ENCODE measurements around the gene DYNC2H1.
"Not testable (repeated sequence)": the region's sequence is repeated elsewhere in the genome, so short reads cannot be mapped to it uniquely, and the experiment has no call there.

Gene DYNC2H1

GRCh38 chr11:103125462-103125861, 16.2 kb downstream of the DYNC2H1 start:
- no peak for DNase-seq

GRCh38 chr11:103141986-103142385, 32.8 kb downstream of the DYNC2H1 start:
- DNase-seq, result not testable (repeated sequence)

GRCh38 chr11:103147627-103148026, 38.4 kb downstream of the DYNC2H1 start:
- DNase-seq, result no peak

DNA sequence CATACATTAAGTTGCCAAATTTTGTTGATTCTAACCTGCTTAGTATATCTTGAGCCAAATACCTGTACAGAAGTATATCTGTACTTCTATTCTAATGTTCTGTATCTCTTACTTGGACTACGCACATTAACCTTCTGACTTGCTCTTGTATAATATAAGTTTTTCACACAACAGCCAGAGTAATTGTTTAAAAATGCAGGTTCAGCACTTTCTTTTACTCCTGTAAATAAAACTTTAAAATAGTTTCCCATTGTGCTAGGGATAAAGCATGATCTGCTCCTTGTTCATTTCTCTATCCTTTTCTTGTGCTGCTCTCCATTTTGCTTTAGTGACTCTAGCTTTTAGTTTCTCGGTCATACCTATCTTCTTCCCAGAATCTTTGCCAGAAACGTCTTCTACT, 48.3 kb downstream of the DYNC2H1 start:
- DNase-seq, result no peak

DNA sequence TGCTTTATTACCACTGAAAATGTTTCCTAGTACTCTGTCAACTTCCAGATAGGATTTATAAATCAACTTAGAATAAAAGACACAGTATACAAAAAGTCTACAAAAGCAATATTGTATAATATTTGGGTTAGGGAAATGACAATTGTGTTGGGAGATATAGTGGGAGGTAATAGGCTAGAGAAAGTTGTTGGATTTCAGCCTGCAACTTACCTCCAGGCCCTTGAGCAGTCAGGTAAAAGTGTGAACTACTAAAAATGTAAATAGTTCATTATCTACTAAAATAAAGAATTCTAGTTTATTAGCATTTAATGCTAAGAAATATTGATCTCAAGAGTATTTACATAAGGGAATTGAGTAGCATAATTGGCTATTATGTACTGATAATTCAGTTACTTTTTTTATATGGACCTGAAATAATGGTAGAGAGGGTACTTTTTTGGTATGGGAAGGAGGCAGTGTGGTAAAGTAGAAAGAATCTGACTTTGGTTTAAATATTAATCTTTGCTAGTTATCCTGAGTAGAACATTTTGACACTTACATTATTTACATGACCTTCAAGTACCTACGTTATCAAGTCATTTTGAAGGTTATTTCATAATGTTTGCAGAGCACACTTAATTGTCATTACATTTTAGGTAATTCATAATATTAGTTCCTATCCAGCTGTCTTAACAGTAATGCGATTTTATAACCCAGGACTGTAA, 55.0 kb downstream of the DYNC2H1 start:
- DNase-seq, result no peak

DNA sequence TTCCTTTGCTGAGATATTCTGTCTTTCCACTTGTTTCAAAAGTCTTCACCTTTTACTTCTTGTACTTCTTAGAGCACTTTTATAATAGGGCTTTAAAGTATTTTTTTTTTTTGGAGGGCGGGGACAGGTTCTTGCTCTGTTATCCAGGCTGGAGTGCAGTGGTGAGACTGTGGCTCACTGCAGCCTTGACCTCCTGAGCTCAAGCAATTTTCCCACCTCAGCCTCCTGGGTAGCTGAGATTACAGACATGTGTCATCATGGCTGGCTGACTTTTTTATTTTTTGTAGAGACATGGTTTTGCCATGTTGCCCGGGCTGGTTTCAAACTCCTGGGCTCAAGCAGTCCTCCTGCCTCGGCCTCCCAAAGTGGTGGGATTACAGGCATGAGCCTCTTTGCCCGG, 57.9 kb downstream of the DYNC2H1 start:
- no peak for DNase-seq

DNA sequence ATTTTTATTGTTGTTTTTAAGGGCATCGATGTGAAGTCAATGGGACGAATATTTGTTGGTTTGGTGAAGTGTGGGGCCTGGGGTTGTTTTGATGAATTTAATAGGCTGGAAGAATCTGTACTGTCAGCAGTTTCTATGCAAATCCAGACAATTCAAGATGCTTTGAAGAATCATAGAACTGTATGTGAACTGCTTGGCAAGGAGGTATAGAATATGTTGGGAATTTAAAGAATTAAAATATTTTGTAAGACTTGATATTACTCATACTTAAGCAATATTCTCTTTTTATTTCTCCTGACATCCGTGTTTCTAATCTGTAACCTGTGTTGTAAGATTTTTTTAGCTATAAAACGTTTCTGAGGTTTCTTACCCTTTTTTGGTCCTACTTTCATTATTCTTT, 61.6 kb downstream of the DYNC2H1 start:
- peak; percentile 41 for DNase-seq

GRCh38 chr11:103175461-103176129, 66.4 kb downstream of the DYNC2H1 start:
- DNase-seq, result no peak

DNA sequence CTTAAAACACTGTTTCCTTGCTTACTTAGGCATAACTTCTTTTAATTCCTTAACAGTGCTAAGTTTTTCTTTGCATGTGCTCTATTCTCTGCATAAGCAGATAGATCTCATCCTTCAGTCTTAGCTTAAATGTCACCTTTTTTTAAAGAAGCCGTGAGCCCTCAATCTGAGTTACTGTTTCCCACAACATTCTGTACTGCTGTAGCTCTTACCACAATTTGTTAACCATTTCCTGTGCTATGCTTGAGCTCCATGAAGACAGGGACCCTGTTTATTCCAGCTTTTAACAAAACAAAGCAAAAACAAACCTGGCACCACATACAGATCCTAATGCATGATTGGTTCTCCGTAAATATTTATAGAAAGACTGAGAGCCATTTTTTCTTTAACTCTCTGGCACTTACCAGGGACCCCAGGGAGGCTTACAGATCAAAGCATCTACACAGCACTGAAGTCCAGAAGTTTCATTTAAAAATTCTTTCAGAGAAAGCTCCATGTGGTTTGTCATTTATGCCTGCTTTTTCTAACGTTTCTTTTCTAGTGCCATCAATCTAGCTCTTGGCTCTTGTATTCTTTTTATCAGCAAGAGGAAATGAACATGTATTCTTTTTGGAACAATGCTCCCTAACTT, 74.9 kb downstream of the DYNC2H1 start:
- no peak for DNase-seq

GRCh38 chr11:103202048-103202651, 92.9 kb downstream of the DYNC2H1 start:
- no peak for DNase-seq

GRCh38 chr11:103210543-103210942, 101.3 kb downstream of the DYNC2H1 start:
- no peak for DNase-seq

DNA sequence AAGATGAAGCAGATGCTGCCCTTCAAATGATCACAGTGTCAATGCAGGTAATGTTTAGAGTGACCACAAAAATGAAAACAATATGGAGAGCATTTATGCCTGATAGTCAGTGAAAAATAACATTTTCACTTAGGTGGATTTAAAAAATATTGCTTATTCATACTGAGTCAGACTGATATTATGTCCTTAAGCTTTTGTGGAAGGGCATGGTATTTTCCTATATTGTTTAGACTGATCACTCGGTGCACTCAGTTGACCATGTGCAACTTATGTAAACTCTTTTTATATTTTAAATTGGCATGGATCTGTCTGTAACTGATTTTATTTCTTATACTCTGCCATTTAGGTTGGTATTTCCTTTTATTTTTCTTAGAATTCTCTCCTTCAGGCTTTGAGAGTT, 106.6 kb downstream of the DYNC2H1 start:
- DNase-seq, result no peak

DNA sequence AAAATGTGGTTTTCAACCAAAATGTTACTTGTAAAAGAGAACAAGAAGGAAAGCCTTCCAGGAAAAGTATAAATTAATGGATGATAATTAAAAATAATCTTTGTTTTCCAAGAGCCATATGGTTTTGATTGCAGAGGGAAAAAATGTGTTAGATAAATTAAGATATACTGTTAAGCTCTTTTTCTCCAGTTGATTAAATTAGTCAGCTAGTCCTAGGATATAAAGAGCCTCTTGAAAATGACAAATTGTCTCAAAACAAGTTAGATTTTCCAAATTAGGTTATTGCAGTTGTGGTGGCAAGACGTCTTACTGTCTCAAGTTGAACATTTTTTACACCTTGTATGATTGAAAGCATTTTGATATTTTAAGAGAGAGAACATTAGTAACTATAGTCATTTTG, 110.9 kb downstream of the DYNC2H1 start:
- no peak for DNase-seq

GRCh38 chr11:103222806-103223205, 113.6 kb downstream of the DYNC2H1 start:
- DNase-seq, result no peak

GRCh38 chr11:103228807-103229206, 119.6 kb downstream of the DYNC2H1 start:
- DNase-seq, result no peak

GRCh38 chr11:103234974-103235373, 125.7 kb downstream of the DYNC2H1 start:
- no peak for DNase-seq

- DNase-seq, result no peak
Observed at GRCh38 chr11:103241574-103241973, 132.3 kb downstream of the DYNC2H1 start.

GRCh38 chr11:103254123-103254522, 144.9 kb downstream of the DYNC2H1 start:
- no peak for DNase-seq

DNA sequence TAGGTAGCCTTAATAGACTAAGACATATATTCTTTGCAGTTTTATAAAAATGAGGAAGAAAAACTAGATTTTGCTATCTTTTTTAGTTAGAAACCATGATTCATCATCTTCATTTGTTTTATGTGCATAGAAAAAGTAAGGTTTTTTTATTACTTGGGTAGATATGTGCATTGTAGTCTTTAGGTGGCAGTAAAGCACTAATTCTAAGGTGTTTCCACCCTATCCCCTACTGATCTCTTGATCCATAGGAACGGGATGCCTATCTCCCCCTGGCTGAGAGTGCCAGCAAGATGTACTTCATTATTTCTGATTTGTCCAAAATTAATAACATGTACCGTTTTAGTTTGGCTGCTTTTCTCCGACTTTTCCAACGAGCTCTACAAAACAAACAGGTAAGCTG, 148.1 kb downstream of the DYNC2H1 start:
- no peak for DNase-seq

- DNase-seq, result no peak
Observed at GRCh38 chr11:103266167-103266831, 157.1 kb downstream of the DYNC2H1 start.

DNA sequence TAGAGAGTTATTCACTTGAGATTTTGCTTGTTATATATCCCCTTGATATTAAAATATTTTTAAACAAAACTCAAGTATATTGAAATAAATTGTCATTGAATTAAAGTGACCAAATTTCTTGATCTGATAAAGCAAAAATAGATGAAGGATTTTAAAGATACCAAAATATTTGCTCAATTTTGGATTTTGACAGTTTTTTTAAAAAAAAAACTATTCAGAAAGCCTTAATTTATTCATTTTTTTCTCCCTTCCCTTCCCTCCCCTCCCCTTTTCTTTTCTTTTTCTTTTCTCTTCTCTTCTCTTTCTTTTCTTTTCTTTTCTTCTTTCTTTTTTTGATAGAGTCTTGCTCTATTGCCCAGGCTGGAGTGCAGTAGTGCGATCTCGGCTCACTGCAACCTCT, 163.7 kb downstream of the DYNC2H1 start:
- no peak for DNase-seq

DNA sequence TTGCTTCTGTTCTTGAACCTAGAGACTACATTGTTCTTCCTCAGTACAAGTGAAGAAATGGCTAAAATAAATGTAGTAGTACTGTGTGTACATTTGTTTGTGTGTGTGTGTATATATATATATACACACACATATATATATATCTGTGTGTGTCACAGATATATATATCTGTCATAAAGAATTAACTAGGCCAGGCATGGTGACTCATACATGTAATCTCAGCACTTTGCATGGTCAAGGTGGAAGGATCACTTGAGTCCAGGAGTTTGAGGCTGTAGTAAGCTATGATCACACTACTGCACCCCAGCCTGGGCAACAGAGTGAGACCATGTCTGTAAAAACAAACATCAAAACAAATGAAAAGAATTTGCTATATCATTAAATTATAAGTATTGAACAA, 164.8 kb downstream of the DYNC2H1 start:
- no peak for DNase-seq

GRCh38 chr11:103279821-103280220, 170.6 kb downstream of the DYNC2H1 start:
- no peak for DNase-seq

Measured in NCI-H226 (cell line).